MM.1S (cell line): Measurements from ENCODE around the gene C5orf15.

ENCODE experiments used
- DNase-seq: peaks from one replicate; pipeline ENCODE4 v3.0.0-alpha.2; 2015
- H2AFZ ChIP-seq: fragments of 300-600 bp; sonication (generic); 2 replicates; pipeline ENCODE4 v1.6.0; 2016; ENCODE audit warnings: antibody characterized with exemption, low read length
- H3F3A ChIP-seq: fragments of 300-600 bp; sonication (generic); 2 replicates; pipeline ENCODE4 v1.6.1; 2016; ENCODE audit warnings: mild to moderate bottlenecking, antibody characterized with exemption, low read length, moderate library complexity, mixed read lengths; ENCODE audit not compliant: insufficient read depth
- H3K27ac ChIP-seq: fragments of 300-600 bp; sonication (generic); 2 replicates; pipeline ENCODE4 v1.5.1; 2016; ENCODE audit warnings: mild to moderate bottlenecking, low read length
- H3K27me3 ChIP-seq: fragments of 300-600 bp; sonication (generic); replicated peaks from 2 replicates; pipeline ENCODE4 v1.6.0; 2016; ENCODE audit warnings: low read length; ENCODE audit not compliant: insufficient read depth
- H3K36me3 ChIP-seq: fragments of 300-600 bp; sonication (generic); replicated peaks from 2 replicates; pipeline ENCODE4 v1.6.1; 2016; ENCODE audit warnings: mild to moderate bottlenecking, low read length, mixed read lengths; ENCODE audit not compliant: insufficient read depth
- H3K4me1 ChIP-seq: fragments of 300-600 bp; sonication (generic); 2 replicates; pipeline ENCODE4 v1.6.1; 2016; ENCODE audit warnings: low read length, mixed read lengths
- H3K4me2 ChIP-seq: fragments of 300-600 bp; sonication (generic); 2 replicates; pipeline ENCODE4 v1.6.0; 2016; ENCODE audit warnings: low read depth, low read length
- H3K4me3 ChIP-seq: fragments of 300-600 bp; sonication (generic); 2 replicates; pipeline ENCODE4 v1.5.1; 2016; ENCODE audit warnings: low read length, mixed read lengths
- H3K79me2 ChIP-seq: fragments of 300-600 bp; sonication (generic); 2 replicates; pipeline ENCODE4 v1.6.1; 2016; ENCODE audit warnings: mixed run types, low read length, mixed read lengths
- H3K9ac ChIP-seq: fragments of 300-600 bp; sonication (generic); 2 replicates; pipeline ENCODE4 v1.6.1; 2016; ENCODE audit warnings: low read length, mixed read lengths
- H3K9me2 ChIP-seq: fragments of 300-600 bp; sonication (generic); replicated peaks from 2 replicates; pipeline ENCODE4 v1.6.1; 2016; ENCODE audit warnings: mild to moderate bottlenecking, low read length, mixed read lengths; ENCODE audit not compliant: insufficient read depth
- H3K9me3 ChIP-seq: fragments of 300-600 bp; sonication (generic); replicated peaks from 2 replicates; pipeline ENCODE4 v1.6.1; 2016; ENCODE audit warnings: mild to moderate bottlenecking, low read length, mixed read lengths; ENCODE audit not compliant: insufficient read depth
- H4K20me1 ChIP-seq: fragments of 300-600 bp; sonication (generic); 2 replicates; pipeline ENCODE4 v1.6.1; 2016; ENCODE audit warnings: mild to moderate bottlenecking, low read length, moderate library complexity, mixed read lengths; ENCODE audit not compliant: insufficient read depth
- CTCF ChIP-seq: fragments of 300-600 bp; sonication (generic); IDR thresholded peaks from 2 replicates; pipeline ENCODE4 v1.5.1; 2016; ENCODE audit warnings: antibody characterized with exemption, low read length, mixed read lengths
- EZH2 ChIP-seq: fragments of 300-600 bp; sonication (generic); optimal IDR thresholded peaks from 2 replicates; pipeline ENCODE3; 2017; ENCODE audit warnings: low read depth, mild to moderate bottlenecking, antibody characterized with exemption, low read length, mixed read lengths
- EZH2phosphoT487 ChIP-seq: fragments of 300-600 bp; sonication (generic); IDR thresholded peaks from 2 replicates; pipeline ENCODE4 v1.6.1; 2018; ENCODE audit warnings: antibody characterized with exemption, low read length

C5orf15 gene

GRCh38 chr5:134003817-134004625 is 35.6 kb upstream of the C5orf15 start:
- peak overlapping the region; percentile 93 for H3K4me3 ChIP-seq
- peak overlapping the region; percentile 93 for H3K4me2 ChIP-seq
- H3K9ac ChIP-seq = peak overlapping the region; percentile 90
- H2AFZ ChIP-seq = peak overlapping the region; percentile 40; the same call in 1 of the 2 replicates
- peaks cover 6% of the 10 kb centered on the region; the same call in 1 of the 2 replicates for H3F3A ChIP-seq
- TF ChIP-seq CTCF (no peak), EZH2phosphoT487 (no peak), EZH2 (no peak)
- 0 out of 2 replicates have a peak, but pooled peaks cover 5% of the 10 kb centered on the region for H3K36me3 ChIP-seq
- H3K4me1 ChIP-seq = peaks cover 13% of the 10 kb centered on the region
- H3K9me3 ChIP-seq = no peaks in the 10 kb centered on the region
- no peaks in the 10 kb centered on the region for H3K9me2 ChIP-seq
- H3K27me3 ChIP-seq = no peaks in the 10 kb centered on the region
- peak; percentile 45 for DNase-seq
- H3K79me2 ChIP-seq = peaks cover 66% of the 10 kb centered on the region
- peaks cover 41% of the 10 kb centered on the region for H4K20me1 ChIP-seq
- peak overlapping the region; percentile 83; the same call in 1 of the 2 replicates for H3K27ac ChIP-seq

GRCh38 chr5:134003064-134003816 is 34.8 kb upstream of the C5orf15 start:
- Histone ChIP-seq H3K79me2 (peaks cover 74% of the 10 kb centered on the region), H3K4me1 (peaks cover 13% of the 10 kb centered on the region), H2AFZ (no peak overlapping the region), H3F3A (peaks cover 6% of the 10 kb centered on the region; the same call in 1 of the 2 replicates), H3K9me3 (no peaks in the 10 kb centered on the region), H3K9me2 (no peaks in the 10 kb centered on the region), H3K27me3 (no peaks in the 10 kb centered on the region), H3K9ac (peak overlapping the region; percentile 90), H3K4me3 (peak overlapping the region; percentile 93), H4K20me1 (peaks cover 49% of the 10 kb centered on the region), H3K27ac (peak overlapping the region; percentile 83; the same call in 1 of the 2 replicates), H3K36me3 (0 out of 2 replicates have a peak, but pooled peaks cover 5% of the 10 kb centered on the region), H3K4me2 (peak overlapping the region; percentile 93)
- TF ChIP-seq EZH2phosphoT487 = no peak
- no peak for DNase-seq

GRCh38 chr5:134001938-134002731 is 33.7 kb upstream of the C5orf15 start:
- no peak overlapping the region for H3K27ac ChIP-seq
- H3F3A ChIP-seq = peaks cover 6% of the 10 kb centered on the region; the same call in 1 of the 2 replicates
- no peaks in the 10 kb centered on the region for H3K27me3 ChIP-seq
- H3K9ac ChIP-seq = peak overlapping the region; percentile 90; the same call in 1 of the 2 replicates
- no peaks in the 10 kb centered on the region for H3K9me3 ChIP-seq
- H3K4me2 ChIP-seq = peak overlapping the region; percentile 93; the same call in 1 of the 2 replicates
- peaks cover 85% of the 10 kb centered on the region for H3K79me2 ChIP-seq
- H3K36me3 ChIP-seq = 0 out of 2 replicates have a peak, but pooled peaks cover 5% of the 10 kb centered on the region
- H3K9me2 ChIP-seq = no peaks in the 10 kb centered on the region
- TF ChIP-seq EZH2 (no peak), CTCF (no peak), EZH2phosphoT487 (no peak)
- DNase-seq = no peak
- peaks cover 56% of the 10 kb centered on the region for H4K20me1 ChIP-seq
- peaks cover 13% of the 10 kb centered on the region for H3K4me1 ChIP-seq
- H3K4me3 ChIP-seq = no peak overlapping the region
- no peak overlapping the region for H2AFZ ChIP-seq
